Osteocyte (in vitro differentiated cells): ENCODE measurements around the gene KCNJ18. TPM values are rescaled to one million over a fixed set of nuclear protein-coding genes. Genes with fewer than 3 reads are reported as not detected.
"Not testable (repeated sequence)": the region's sequence is repeated elsewhere in the genome, so short reads cannot be mapped to it uniquely, and the experiment has no call there.

Experiments
- DNase-seq: peaks from one replicate; pipeline ENCODE4 v3.0.0; 2021; ENCODE audit warnings: mixed read lengths; ENCODE audit not compliant: unreplicated experiment; ENCODE audit errors: extremely low spot score
- H3K27ac Mint-ChIP-seq: one replicate; pipeline ENCODE4 v1.8.0; 2021; ENCODE audit warnings: mild to moderate bottlenecking, mixed read lengths; ENCODE audit not compliant: unreplicated experiment
- H3K27me3 Mint-ChIP-seq: one replicate; pipeline ENCODE4 v1.8.0; 2021; ENCODE audit warnings: mixed read lengths; ENCODE audit not compliant: unreplicated experiment
- H3K36me3 Mint-ChIP-seq: one replicate; pipeline ENCODE4 v1.8.0; 2021; ENCODE audit warnings: mixed read lengths; ENCODE audit not compliant: unreplicated experiment
- H3K4me1 Mint-ChIP-seq: one replicate; pipeline ENCODE4 v1.8.0; 2021; ENCODE audit warnings: mixed read lengths; ENCODE audit not compliant: unreplicated experiment
- H3K4me3 Mint-ChIP-seq: one replicate; pipeline ENCODE4 v1.8.0; 2021; ENCODE audit warnings: mild to moderate bottlenecking, moderate library complexity, mixed read lengths; ENCODE audit not compliant: unreplicated experiment
- H3K9me3 Mint-ChIP-seq: one replicate; pipeline ENCODE4 v1.8.0; 2021; ENCODE audit warnings: mixed read lengths; ENCODE audit not compliant: unreplicated experiment
- total RNA-seq: library from RNA; stranded (reverse); gene quantifications from 2 replicates; pipeline ENCODE4 v1.2.1, GENCODE V29; 2021
- TF ChIP-seq, protein P1 (sequence below): fragments of 200-600 bp; sonication (generic); IDR thresholded peaks from 2 replicates; pipeline ENCODE4 v1.5.0; 2021; ENCODE audit warnings: antibody characterized with exemption, mild to moderate bottlenecking, moderate library complexity

KCNJ18 gene
- total RNA-seq, 1 donor from 2014 or later, result not detected

DNA sequence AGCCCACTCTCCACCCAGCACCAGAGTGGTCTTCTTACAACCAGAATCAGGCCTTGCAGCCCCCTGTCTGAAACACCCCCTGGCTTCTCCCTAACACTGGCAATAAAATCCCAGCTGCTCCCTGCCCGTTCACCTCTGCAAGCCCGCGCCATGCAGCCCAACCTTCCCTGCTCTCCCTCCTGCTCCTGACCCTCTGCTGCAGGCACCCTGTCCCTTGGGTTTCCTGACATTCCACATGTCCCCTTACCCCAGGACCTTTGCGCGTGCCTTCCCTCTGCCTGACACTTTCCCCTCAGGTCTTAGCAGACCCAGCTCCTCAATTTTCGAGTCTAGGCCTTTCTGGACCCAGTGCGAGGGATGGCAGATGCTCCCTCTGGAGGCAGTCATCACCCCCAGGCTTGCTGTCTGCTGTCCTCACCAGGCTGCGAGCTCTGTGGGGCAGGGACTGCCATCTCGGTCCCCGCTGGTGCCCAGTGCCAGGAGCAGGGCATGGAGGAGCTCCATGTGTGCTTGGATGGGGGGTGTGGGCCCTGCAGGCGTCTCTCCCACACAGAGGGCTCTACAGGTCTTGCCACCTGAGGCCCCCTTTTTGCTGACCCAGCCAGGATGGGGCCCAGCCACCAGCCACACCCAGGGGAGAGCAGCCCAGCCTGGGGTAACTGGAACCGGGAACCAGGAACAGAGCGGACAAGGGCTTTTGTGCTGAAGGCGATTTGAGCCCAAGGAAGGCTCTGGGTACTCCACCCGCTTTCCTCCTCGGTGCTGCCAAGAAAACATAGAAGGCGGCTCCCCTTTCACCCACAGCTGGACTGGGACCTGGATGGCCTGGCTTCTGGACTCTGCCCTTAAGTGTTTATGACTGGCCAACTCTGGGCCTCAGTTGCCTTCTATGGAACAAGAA lies 15.6 kb downstream of the KCNJ18 start:
- peaks cover 16% of the 10 kb centered on the region for H3K9me3 Mint-ChIP-seq
- not testable (repeated sequence) for H3K4me1 Mint-ChIP-seq, H3K27ac Mint-ChIP-seq, H3K36me3 Mint-ChIP-seq, H3K4me3 Mint-ChIP-seq, H3K27me3 Mint-ChIP-seq
- DNase-seq, result peak; percentile 84

DNA sequence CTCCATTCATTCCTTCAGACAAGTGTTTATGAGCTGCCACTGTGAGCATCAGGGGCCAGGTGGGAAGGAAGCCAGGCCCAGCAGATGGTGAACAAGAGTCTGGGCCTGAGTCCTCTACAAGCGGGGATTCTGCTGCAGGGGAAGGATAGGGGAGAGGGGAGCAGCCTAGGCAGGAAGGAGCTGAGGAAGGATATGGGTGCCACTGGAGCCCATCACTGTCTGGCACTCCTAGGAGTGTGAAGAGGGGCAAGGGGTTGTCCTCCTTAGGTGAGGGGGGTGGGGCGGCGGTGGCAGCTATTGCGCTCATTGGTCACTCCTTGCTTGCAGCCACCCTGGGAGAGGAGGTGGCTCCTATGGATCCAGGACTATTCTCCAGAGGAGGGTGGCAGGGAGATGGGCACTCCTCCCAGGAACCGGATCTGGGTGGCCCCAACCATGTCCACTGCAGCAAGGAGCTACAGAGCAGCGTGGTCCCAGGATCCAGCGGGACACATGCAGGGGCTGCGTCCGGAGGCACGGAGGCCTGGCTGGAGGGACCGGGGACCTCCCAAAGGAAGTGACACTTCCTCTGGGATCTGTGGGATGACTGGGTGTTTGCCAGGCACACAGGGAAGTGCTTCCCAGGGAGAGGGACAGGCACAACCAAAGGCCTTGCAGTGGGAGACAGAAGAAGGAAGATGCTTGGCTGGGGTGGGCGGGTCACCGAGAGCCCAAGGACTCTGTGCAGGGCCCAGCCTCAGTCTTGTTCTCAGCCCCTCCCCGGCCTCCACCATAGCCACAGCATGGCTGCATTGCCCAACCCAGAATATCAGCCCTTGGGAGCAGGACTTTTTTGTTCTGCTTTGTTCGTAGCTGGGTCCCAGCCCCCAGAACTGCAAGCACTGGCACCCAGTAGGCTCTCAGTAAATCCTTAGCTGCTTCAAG lies 16.6 kb downstream of the KCNJ18 start:
- H3K4me1 Mint-ChIP-seq, H3K4me3 Mint-ChIP-seq, H3K27me3 Mint-ChIP-seq, H3K27ac Mint-ChIP-seq, H3K36me3 Mint-ChIP-seq: not testable (repeated sequence)
- peaks cover 19% of the 10 kb centered on the region for H3K9me3 Mint-ChIP-seq
- peak; percentile 80 for DNase-seq

DNA sequence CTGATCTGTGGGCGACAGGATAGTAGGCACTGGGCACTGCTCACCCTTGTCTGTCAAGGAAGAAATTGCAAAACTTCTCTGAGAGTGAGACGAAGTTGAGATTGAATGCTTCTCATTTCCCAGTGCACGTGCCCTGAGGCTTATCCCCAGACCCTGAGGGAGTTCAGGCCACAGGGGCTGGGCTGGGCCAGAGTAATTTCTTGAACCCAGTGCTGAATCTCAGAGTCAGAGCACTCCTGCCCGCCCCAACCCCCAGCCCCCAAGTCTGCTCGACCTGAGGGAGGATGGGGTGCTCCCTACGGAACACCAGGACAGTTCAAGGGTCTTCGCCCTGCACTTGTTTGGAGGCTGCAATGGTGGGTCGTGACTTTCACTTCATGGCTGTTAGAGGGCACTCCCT lies 17.7 kb downstream of the KCNJ18 start:
- not testable (repeated sequence) for H3K4me3 Mint-ChIP-seq, DNase-seq, H3K27me3 Mint-ChIP-seq, H3K4me1 Mint-ChIP-seq, H3K36me3 Mint-ChIP-seq, H3K27ac Mint-ChIP-seq
- H3K9me3 Mint-ChIP-seq, result peaks cover 13% of the 10 kb centered on the region

DNA sequence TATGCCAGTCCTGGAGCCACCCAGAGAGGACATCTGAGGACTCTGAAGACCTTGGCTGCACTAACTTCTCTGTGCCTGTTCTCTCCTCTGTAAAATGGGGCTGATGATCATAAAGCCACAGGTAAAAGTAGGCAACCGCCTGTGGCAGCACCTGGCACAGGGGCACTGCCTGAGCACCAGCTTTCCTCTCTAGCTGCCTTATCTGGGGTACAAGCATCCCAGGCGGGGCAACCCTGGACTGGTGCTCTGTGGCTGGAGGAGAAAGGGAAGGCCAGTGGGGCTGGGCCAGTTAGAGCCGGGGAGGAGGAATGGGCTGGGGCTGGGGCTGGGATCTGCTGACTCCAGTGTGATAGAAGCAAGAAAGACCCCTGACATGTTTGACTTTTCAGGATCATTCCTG lies 18.2 kb downstream of the KCNJ18 start:
- not testable (repeated sequence) for H3K36me3 Mint-ChIP-seq, H3K27me3 Mint-ChIP-seq, H3K4me3 Mint-ChIP-seq, DNase-seq, H3K4me1 Mint-ChIP-seq, H3K27ac Mint-ChIP-seq
- H3K9me3 Mint-ChIP-seq, result peaks cover 13% of the 10 kb centered on the region

DNA sequence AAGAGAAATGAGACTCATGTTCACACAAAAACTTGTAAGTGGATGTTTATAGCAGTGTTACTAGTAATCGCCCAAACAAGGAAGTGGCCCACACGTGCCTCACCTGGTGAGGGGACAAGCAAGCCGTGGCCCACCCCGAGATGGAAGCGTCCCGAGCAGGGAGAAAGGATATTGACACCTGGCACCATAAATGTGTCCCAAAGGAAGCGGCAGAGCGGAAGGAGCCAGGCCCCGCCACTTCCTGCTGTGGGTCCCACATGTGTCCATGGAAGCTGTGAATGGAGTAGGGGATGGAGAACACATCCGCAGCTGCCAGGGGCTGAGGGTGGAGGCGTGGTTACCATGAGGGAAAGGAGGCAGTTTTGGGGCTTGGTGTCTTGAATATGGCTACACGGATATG lies 18.9 kb downstream of the KCNJ18 start:
- DNase-seq, result peak; percentile 82
- no peak overlapping the region for H3K4me3 Mint-ChIP-seq
- no peak overlapping the region for H3K27ac Mint-ChIP-seq
- H3K9me3 Mint-ChIP-seq, result peaks cover 13% of the 10 kb centered on the region
- no peaks in the 10 kb centered on the region for H3K36me3 Mint-ChIP-seq
- no peaks in the 10 kb centered on the region for H3K4me1 Mint-ChIP-seq
- TF ChIP-seq, protein P1, sequence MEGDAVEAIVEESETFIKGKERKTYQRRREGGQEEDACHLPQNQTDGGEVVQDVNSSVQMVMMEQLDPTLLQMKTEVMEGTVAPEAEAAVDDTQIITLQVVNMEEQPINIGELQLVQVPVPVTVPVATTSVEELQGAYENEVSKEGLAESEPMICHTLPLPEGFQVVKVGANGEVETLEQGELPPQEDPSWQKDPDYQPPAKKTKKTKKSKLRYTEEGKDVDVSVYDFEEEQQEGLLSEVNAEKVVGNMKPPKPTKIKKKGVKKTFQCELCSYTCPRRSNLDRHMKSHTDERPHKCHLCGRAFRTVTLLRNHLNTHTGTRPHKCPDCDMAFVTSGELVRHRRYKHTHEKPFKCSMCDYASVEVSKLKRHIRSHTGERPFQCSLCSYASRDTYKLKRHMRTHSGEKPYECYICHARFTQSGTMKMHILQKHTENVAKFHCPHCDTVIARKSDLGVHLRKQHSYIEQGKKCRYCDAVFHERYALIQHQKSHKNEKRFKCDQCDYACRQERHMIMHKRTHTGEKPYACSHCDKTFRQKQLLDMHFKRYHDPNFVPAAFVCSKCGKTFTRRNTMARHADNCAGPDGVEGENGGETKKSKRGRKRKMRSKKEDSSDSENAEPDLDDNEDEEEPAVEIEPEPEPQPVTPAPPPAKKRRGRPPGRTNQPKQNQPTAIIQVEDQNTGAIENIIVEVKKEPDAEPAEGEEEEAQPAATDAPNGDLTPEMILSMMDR, result no peak
- H3K27me3 Mint-ChIP-seq, result no peaks in the 10 kb centered on the region

DNA sequence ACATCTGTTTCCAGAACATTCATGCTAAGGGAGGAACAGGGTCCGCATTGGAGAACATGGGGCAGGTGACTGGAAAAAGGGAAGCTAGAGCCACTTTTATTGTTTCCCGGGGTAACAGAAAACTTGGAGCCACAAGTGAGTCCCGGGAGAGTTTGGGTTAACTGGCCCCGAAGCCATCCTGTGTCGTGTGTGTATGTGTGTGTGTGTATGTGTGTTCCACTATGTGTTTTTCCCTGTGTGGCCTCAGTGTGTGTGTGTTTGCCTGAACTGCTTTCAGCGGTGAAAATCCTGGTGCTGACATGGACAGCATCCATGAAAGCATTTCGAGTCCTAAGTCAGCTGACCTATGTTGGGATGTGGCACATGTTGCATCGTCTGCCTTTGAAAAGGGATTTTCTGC lies 20.7 kb downstream of the KCNJ18 start:
- H3K9me3 Mint-ChIP-seq, result peaks cover 13% of the 10 kb centered on the region
- DNase-seq, H3K27me3 Mint-ChIP-seq, H3K4me1 Mint-ChIP-seq, H3K36me3 Mint-ChIP-seq, H3K27ac Mint-ChIP-seq, H3K4me3 Mint-ChIP-seq: not testable (repeated sequence)

DNA sequence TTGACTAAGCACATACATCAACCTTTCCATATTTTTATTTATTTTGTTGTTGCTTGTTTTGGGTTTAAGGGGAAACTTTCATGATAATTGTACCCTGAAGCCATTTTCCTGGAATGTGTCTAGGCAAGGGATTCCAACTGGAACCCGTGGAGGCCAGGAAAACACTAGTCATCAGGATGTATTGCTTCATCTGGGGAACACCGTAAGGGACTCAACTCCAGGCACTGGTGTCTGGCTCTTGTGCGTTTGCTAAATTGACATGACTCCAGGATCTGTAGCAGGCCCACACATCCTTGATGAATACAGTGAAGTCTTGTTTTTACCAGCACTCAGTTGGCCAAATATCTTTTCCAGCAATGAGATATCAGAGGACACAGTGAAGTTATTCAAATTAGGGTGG lies 21.3 kb downstream of the KCNJ18 start:
- not testable (repeated sequence) for H3K27me3 Mint-ChIP-seq, H3K27ac Mint-ChIP-seq, H3K36me3 Mint-ChIP-seq, H3K9me3 Mint-ChIP-seq, H3K4me3 Mint-ChIP-seq, H3K4me1 Mint-ChIP-seq, DNase-seq

DNA sequence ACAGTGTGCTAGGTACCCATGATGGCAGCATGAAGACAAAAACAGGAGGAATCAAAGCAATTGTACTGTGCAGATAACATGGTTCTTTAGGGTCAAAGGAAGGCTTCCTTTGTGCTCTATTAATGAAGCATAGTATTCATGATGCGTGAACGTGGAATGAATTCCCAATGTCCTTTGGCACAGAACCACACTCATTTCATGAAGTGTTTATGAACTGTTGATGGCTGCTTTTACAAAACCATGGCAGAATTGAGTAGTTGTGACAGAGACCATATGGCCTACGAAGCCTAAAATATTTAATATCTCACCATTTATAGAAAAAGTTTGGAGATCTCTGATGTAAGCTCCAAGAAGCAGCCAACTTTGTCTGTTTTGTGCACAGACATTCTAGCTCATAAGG lies 22.4 kb downstream of the KCNJ18 start:
- not testable (repeated sequence) for H3K27me3 Mint-ChIP-seq, DNase-seq, H3K4me3 Mint-ChIP-seq, H3K36me3 Mint-ChIP-seq, H3K27ac Mint-ChIP-seq, H3K9me3 Mint-ChIP-seq, H3K4me1 Mint-ChIP-seq

DNA sequence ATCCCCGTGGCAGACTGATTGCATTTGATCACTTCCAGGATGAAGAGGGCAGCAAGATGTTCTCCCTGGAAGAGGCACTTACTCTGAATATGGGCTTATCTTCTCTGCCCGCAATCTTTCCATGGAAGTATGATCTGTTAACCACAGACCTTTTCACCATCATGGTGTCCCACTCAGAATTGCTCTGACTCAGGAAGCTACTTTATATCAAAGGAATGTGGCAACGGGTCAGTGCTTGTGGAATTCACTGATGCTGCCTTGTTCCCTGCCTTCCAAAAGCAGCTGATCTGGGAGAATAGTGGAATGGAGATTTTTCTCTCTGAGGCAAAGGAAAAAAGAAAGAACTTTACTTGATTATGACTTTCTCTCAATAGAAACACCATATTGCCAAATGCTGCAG lies 23.6 kb downstream of the KCNJ18 start:
- H3K36me3 Mint-ChIP-seq, H3K27me3 Mint-ChIP-seq, H3K27ac Mint-ChIP-seq, H3K9me3 Mint-ChIP-seq, H3K4me3 Mint-ChIP-seq, H3K4me1 Mint-ChIP-seq, DNase-seq: not testable (repeated sequence)

DNA sequence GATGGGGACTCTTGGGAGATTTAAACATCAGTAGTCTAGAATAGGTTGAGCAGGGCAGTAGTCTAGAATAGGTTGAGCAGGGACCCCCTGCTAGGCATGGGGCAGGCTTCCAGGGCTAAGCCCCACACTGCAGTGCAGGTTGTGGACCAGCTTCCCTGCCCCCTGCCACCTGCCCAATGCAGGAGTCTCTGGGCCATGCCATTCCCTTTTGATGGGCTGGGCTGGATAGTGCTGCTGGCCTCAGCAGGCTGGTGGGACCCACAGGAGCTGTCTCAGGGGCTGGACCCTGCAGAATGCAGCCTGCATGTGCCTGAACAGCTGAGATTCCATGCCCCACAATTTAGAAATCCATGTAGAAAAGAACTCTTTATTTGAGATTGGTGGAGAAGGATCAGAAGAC lies 26.6 kb downstream of the KCNJ18 start:
- DNase-seq, H3K4me3 Mint-ChIP-seq: not testable (repeated sequence)

More for the DNA sequence above, 26.6 kb downstream of the KCNJ18 start:
- H3K27me3 Mint-ChIP-seq, H3K4me1 Mint-ChIP-seq, H3K36me3 Mint-ChIP-seq, H3K27ac Mint-ChIP-seq, H3K9me3 Mint-ChIP-seq: not testable (repeated sequence)
